HTR-8/SVneo (cell line): ENCODE results near the gene CPN2.

Experiments
- DNase-seq: peaks from one replicate; pipeline ENCODE4 v3.0.0; 2011; ENCODE audit warnings: low spot score, mixed read lengths; ENCODE audit not compliant: insufficient read length
- FAIRE-seq: peaks from 2 replicates; lab custom pipeline; 2011; peaks lifted over from hg19 to GRCh38; lab: Jason Lieb, UNC

Gene CPN2

DNA sequence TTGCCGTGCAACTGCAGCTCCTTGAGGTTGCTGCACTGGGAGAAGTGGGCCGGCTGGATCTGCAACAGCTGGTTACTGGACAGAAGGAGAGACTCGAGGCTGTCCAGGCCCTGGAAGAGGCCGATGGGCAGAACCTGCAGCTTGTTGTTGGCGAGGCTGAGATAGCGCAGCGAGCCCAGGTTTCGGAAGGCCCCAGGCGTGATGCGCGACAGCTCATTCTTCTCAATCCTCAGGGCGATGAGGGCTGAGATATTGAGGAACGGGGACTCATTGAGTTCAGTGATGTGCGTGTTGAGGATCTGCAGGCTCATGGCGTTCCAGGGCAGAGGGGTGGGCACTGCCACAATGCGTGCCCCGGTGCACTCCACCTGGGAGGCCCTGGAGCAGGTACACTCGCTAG, 9.4 kb upstream of the CPN2 start:
- FAIRE-seq (no peak), DNase-seq (no peak)

DNA sequence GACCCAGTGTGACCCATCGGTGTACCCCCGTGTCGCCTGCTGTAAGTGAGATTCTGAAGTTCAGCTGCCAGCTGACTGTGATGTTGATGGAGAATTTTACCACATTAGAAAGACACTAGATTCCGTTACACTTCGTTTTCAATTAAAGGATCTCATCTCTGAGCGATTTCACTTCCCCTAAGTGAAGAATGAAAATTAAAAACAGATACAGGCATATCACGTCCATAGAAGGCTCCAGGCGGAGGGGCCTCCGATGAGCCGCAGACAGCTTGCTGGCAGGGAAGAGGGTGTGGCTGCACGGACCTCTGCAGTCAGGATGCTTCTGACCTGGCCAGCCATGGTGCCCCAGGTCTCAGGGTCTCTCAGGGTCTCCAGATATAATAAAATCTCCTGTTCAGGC, 6.6 kb upstream of the CPN2 start:
- FAIRE-seq (no peak), DNase-seq (no peak)

DNA sequence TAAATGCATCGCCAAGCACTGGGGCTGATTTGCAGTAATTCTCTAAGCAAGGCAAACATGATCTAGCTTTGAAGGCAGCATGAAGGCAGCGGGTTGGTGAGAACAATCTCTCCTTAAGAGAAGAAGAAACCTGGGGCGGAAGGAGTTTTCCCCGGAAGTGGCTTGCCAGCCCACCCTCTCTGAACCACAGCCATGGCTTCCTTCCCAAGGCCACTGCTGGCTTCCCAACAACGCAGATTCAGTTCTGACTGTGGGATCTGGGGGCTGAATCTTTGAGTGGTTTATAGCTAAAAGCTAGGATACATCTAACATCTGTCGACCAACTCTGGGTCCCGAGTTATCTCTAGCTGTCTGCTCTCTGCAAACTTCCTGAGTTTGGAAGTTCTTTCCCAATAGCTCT, 4.3 kb upstream of the CPN2 start:
- DNase-seq (no peak), FAIRE-seq (no peak)

DNA sequence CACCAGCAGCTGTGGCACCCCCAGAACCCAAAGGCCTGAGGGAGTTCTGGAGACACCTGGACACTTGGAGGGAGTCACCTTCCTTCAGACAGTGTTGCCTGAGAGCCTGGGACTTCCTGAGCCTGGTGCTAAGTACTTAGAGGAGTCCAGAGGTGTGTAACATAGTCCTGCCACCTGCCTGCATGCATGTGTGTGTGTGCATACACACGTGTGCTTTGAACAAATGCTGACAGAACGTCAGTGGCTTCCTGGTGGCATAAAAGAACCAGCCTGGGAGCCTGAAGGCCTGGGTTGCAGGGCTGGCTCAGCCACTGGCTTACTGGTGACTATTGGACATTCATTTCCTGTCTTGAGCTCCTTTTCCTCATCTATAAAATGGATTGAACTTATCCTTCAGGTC, 3.2 kb upstream of the CPN2 start:
- no peak for DNase-seq
- FAIRE-seq = no peak

DNA sequence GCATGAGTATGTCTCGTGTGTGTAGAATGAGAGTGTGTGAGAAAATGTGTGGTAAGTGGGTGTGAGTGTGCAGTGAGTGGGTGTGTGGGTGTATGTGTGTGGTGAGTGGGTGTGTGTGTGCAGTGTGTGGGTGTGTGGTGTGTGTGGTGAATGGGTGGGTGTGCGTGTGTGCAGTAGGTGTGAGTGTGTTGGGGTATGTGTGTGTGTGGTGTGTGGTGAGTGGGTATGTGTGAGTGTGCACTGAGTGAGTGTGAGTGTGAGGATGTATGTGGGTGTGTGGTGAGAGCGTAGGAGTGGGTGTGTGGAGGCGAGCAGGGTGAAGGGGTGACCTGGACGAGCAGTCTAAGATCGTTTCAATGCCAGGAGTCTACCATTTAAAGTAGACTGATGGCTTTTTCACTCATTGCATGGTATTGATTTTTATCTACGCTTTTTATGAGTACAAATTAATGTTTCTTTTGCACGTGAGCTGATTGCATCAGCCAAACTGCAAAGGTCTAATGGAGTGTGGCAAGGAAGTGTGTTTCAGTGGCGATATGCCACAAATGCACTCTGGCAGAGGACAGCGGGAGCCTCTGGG, 1.6 kb upstream of the CPN2 start:
- DNase-seq = no peak
- no peak for FAIRE-seq

DNA sequence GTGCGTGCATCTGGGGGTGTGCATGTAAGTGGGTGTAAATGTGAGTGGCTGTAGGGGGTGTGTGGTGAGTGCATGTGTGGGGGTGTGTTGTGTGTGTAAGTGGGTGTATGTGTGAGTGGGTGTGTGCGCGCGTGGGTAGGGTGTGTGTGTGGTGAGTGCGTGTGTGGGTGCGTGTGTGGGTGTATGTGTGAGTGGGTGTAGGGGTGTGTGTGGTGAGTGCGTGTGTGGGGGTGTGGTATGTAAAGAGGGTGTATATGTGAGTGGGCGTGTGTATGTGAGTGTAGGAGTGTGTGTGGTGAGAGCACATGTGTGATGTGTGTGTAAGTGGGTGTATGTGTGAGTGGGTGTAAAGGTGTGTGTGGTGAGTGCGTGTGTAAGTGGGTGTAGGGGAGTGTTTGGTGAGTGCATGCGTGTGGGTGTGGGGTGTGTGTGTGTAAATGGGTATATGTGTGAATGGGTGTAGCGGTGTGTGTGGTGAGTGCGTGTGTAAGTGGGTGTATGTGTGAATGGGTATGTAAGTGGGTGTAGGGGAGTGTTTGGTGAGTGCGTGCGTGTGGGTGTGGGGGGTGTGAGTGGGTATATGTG, 916 bp upstream of the CPN2 start:
- DNase-seq (no peak), FAIRE-seq (peak; percentile 97)

DNA sequence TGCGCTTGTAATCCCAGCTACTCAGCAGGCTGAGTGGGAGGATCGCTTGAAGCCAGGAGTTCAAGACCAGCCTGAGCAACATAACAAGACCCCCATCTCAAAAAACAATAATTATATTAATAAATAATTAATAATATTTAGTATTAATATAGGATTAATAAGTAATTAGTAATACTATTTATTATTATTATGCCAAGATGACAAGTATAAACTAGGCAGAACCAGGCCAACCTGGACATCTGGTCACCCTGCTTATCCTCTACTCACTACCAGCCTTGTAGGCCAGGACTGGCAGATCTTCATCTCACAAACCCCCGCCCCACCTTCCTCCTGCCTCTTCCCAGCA, 429 bp downstream of the CPN2 start:
- FAIRE-seq = no peak
- DNase-seq = no peak

DNA sequence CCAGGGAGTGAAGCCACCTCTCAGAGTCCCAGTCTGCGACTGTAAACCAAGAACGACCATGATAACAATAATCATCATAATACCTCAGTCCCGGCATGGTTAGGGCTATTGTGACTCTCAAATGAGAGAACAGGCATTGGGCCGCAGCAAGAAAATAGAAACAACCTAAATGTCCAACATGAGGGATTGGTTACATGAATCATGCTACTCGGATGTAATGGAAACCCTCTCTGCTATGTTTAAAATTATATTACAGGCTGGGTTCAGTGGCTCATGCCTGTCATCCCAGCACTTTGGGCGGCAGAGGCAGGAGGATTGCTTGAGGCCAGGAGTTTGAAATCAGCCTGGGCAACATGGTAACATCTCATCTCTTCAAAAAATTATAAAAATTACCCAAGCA, 2.8 kb downstream of the CPN2 start:
- no peak for FAIRE-seq
- DNase-seq = no peak

DNA sequence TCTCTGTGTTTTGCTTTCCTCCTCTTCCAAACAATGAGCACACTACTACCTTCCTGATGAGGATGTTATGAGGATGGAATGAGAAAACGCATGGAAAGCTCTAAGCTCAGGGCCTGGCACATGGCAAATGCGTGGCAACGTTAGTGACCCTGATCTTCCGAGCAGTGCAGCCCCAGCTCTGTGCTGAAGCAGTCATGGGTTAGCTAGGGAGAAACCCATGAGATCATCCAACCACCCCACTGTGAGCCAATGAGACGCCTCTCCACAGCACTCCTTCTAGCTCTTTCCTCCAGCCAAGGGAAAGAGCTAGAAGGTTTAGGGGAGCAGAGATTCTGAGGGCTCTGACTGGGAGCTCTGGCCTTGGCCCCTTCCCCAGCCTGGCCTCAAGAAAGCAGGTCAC, 4.5 kb downstream of the CPN2 start:
- DNase-seq (no peak), FAIRE-seq (no peak)

DNA sequence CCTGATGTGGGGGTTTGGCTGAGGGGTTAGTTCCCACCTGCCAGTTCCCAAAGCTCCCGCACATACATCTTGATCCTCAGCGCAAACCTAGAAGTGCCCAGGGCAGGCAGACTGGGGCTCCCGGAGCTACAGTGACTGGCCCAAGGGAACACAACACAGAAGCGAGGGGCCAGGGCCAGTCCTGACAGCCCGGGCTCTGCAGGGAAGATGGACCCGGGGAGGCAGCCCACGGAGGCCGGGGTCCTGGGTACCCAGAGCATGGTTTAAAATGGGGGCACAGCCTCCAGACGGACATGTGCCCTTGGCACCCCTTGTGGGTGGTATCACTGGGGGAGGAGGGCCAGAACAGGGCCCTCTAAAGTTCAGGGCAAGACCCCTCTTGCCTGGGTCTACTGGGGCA, 5.1 kb downstream of the CPN2 start:
- no peak for DNase-seq
- FAIRE-seq = no peak

DNA sequence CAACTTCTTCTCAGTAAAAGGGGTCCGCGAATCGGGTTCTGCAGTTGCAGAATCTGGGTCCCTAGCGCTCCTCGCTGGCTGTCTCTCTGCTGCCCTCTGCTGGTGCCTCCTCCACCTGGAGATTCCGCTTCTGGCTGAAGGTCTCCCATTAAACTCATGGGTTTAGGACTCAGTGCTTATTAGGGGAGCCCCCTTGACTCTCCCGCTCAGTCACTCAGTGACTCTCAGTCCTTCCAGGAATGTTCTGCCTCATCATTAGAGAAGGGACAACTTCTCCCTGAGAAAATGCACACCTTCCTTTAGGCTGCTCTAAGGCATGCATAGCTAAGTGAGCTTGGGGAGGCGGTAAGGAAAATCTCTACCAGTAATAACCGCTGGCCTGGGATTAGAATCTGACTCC, 7.1 kb downstream of the CPN2 start:
- DNase-seq (peak; percentile 81), FAIRE-seq (peak; percentile 4)

DNA sequence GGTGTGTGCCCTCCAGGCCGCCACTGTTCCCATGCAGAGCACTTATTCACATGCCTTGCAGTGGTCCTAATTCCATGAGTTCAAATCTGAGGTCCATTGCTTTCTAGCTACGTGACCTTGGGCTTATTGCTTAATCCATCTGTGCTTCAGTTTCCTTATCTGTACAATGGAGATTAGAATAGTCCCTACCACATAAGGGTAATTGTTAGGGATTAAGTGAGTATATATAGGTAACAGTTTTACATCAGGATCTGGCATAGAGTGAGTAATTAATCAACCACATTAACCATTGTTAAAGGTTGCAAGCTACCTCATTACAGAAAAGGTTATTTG, 7.6 kb downstream of the CPN2 start:
- no peak for FAIRE-seq
- DNase-seq = no peak

DNA sequence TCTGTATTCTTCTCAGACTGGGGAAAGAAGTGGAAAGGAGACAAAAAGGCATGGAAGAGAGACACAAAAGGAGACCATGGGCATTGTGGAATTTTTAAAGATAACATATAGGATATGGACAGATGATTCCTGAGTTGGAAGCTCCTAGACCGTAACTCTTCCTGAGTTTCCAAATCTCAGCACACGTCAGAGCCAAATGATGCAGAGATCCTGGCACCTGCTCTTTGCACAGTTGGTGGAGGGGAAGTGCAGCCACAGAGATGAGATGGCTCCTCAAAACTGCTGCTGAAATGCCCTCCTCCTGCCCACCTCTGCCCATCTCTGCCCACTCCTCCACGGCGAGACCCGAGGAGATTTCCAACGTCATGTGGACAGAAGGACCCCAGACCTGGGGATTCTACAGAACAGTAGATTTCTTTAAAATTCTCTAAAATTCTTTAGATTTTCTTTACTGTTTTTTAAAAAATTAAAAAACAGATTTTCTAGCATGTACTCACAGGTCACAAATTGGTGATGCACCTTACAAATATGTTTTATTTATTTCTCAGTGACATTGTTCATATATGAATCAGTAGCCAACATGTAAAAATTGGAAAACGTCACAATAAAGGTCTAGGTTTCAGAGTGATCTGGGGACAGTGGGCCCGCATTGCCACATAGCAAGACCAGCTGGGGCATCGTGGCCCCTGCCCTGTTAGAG, 8.1 kb downstream of the CPN2 start:
- DNase-seq (no peak), FAIRE-seq (no peak)

DNA sequence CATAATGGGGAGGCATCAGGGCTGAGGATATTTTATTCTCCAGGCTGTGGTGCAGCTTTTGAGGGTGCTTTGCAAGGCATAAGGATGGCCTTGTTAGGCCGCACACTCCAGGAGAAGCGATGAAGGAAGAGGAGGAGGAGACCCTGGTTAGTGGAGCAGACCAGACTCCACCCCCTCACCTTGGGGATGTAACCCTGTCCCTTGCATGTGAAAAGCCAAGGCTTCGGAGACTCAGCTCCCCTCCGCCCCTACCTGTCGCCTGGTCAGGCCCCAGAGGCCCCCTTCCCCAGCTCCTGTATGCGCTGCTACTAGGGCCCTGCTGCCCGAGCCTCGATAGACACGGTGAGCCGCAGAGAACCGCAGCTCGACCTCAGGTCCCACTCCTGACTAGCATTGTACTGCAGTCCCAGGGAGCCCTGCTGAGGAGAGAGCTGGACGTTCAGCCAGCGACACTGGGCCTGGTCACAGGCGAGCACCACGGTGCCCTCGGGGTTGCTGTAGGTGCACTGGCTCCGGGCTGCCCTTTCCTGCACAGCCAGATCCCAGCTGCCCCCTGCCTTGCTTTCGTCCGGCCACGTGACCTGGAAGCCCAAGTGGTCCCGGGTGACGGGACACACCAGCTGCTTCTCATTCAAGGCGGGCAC, 10.2 kb downstream of the CPN2 start:
- FAIRE-seq = no peak
- DNase-seq = no peak

DNA sequence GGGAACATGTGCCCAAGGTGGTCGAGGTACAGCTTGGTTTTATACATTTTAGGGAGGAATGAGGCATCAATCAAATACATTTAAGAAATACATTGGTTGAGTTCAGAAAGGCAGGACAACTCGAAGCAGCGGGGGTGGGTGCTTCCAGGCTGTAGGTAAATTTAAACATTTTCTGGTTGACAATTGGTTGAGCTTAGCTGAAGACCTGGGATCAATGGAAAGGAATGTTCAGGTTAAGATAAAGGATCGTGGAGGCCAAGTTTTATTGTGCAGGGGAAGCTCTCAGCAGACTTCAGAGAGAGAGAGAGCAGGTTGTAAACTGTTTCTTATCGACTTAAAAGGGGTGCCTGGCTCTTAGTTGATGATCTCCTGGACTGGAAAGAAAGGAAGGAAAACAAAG, 11.3 kb downstream of the CPN2 start:
- DNase-seq (no peak), FAIRE-seq (no peak)

DNA sequence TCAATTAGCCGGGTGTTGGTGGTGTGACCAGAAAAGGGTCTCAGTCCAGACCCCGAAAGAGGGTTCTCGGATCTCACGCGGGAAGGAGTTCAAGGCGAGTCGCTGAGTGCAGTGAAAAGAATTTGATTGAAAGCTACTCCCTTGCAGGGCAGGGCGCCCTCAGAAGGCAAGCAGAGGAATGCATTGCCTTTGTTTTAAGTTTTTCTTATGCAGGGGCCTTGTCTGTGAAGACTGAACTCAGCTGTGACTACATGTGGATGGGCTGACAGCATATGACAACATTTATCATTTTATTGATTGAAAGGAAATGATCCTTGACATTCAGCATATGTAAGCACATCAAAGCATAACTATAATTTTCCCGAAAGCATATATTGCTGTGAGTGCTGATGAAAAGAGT, 11.8 kb downstream of the CPN2 start:
- DNase-seq (no peak), FAIRE-seq (no peak)

DNA sequence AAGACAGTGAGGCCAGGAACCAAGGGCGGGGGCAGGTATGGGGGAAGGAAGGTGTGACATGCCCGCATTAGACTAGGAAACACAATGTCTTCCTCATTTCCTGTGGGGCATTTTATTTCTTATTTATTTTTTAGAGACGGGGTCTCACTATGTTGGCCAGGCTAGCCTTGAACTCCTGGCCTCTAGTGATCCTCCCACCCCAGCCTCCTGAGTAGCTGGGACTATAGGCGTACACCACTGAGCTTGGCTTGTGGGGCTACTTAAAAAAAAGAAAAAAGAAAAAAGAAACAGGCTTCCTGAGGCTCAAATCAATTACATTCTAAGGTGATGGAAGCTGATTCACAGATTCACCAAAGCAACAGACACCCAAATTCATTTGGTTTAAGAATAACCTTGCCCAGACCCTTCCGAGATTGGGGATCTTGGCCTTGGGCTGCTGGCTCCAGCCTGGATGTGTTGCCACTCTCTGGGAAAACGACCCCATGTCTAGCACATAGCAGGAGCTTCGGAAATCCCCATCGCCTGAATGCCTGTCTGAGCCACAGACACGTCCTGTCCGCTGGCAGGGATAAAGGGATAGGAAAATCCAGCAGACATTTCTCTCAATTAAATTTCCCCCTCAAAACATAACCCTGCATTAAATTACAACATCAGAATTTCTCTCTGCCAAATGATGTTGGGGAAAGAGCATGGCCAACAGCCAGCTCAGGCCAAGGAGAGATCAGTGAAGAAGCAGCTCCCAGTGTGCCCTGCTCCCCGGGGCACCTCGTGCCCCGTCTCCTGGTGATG, 13.0 kb downstream of the CPN2 start:
- DNase-seq (no peak), FAIRE-seq (no peak)

DNA sequence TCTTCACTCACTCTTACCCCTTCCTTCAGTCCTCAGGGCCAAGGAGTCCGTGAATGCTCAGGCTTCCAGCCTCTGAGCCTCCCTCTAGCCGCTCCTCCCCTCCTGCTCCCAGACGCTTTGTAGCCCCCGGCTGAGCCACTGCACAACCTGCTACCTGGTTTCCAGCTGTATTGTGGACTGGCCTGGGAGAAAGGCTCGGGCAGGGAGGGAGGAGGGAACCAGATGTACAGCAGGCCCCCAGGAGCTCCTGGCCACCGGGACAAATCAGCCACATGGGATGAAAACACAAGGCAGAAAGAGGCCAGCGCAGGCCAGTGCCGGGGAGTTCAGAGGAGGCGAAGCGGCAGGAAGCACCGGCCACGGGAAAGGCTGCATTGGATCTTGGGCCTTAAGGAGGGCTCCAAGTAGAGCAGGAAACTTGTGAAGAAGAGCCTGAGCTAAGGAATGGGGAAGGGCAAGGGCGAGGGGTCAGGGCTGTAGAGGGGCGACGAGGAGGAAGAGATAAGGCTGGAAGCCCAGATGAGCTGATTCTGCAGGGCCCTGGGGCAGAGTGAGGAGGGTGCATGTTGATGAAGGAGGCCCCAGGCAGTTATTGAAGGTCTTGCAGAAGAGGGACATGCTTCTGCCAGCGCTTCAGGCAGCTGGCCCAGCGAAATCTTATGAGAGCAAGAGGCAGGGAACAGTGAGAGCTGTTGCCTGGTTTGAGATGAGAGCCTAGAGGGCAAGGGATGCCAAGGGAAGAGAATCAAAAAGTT, 14.3 kb downstream of the CPN2 start:
- no peak for DNase-seq
- no peak for FAIRE-seq

DNA sequence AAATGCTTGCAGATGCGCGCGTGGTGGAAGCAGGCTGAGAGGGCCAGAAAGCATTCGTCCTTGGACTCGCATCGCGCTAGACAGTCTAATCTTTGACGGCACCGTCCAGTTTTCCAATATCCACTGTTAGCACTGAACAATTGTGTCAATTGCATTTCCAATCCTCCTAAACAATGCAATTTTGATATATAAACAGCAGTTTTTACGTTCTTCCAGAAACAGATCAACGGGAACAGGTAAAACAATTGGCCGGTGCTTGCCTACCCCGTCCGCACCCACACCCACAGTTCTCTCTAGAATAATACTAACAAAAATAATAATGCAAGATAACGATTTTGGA, 17.2 kb downstream of the CPN2 start:
- DNase-seq (no peak), FAIRE-seq (peak; percentile 26)

DNA sequence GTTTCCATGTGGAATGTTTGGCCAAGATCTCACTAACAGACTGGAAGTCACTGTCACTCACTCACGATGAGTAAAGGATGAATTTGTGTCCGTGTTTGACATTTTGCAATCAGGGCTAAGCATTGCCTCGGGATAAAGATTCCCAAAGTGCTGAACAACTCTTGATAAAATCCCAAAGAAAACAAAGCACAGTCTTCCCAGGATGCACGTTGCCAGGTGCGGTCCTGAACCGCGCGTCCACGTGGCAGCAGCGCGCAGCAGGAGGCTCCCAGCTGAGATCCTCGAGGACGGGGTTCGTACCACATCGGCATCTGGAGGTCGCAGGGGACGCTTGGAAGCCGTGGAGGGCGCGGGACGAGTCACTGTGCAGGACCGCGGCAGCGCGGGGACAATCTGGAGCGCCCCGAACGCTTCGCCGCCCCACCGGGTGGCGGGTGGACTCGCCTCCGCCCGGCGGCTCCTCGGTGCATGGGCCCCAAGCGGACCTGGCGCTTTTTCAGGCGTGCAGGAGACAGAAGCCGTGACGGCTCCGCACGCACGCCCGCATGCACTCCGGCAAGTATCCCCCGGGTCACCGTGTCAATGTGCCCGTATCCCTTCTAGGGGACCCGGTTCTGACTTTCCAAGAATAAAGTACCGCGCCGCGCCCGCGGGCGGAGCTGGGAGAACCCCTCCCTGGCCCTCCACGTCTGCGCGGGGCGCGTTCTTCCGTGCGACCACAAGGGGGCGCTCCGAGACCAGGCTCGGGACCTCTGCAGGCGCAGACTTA, 17.7 kb downstream of the CPN2 start:
- peak; percentile 80 for DNase-seq
- FAIRE-seq = no peak
